Mesothelial cell of epicardium (in vitro differentiated cells): ENCODE data around the gene CRB3. TPM values are rescaled to one million over a fixed set of nuclear protein-coding genes. Genes with fewer than 3 reads are reported as not detected.

ENCODE experiments used
- DNase-seq, 2 experiments: peaks; one replicate each; pipeline ENCODE4 v3.0.0; 2021; ENCODE audit warnings: low spot score in 2 of 2; ENCODE audit not compliant: unreplicated experiment in 2 of 2
- H3K27ac Mint-ChIP-seq: 2 replicates; pipeline ENCODE4 v1.8.0; 2021; ENCODE audit warnings: mixed read lengths
- H3K27me3 Mint-ChIP-seq: 2 replicates; pipeline ENCODE4 v1.8.0; 2021; ENCODE audit warnings: low read depth, mixed read lengths
- H3K36me3 Mint-ChIP-seq: 2 replicates; pipeline ENCODE4 v1.8.0; 2021; ENCODE audit warnings: mixed read lengths
- H3K4me1 Mint-ChIP-seq: 2 replicates; pipeline ENCODE4 v1.8.0; 2021; ENCODE audit warnings: mixed read lengths
- H3K4me3 Mint-ChIP-seq: 2 replicates; pipeline ENCODE4 v1.8.0; 2021; ENCODE audit warnings: mild to moderate bottlenecking, moderate library complexity, mixed read lengths
- H3K9me3 Mint-ChIP-seq: 2 replicates; pipeline ENCODE4 v1.8.0; 2021; ENCODE audit warnings: mixed read lengths
- total RNA-seq: library from RNA; stranded (reverse); gene quantifications from 3 replicates; pipeline ENCODE4 v1.2.1, GENCODE V29; 2021
- TF ChIP-seq, protein P1 (sequence below): fragments of 200-600 bp; sonication (generic); IDR thresholded peaks from one replicate; pipeline ENCODE4 v1.5.0; 2021; ENCODE audit warnings: antibody characterized with exemption; ENCODE audit not compliant: unreplicated experiment

CRB3 gene
- total RNA-seq, 1 donor from 2014 or later = 20.6 TPM

- DNase-seq = no peak
- no peaks in the 10 kb centered on the region for H3K4me1 Mint-ChIP-seq
- H3K27ac Mint-ChIP-seq = no peak overlapping the region
- TF ChIP-seq, protein P1, sequence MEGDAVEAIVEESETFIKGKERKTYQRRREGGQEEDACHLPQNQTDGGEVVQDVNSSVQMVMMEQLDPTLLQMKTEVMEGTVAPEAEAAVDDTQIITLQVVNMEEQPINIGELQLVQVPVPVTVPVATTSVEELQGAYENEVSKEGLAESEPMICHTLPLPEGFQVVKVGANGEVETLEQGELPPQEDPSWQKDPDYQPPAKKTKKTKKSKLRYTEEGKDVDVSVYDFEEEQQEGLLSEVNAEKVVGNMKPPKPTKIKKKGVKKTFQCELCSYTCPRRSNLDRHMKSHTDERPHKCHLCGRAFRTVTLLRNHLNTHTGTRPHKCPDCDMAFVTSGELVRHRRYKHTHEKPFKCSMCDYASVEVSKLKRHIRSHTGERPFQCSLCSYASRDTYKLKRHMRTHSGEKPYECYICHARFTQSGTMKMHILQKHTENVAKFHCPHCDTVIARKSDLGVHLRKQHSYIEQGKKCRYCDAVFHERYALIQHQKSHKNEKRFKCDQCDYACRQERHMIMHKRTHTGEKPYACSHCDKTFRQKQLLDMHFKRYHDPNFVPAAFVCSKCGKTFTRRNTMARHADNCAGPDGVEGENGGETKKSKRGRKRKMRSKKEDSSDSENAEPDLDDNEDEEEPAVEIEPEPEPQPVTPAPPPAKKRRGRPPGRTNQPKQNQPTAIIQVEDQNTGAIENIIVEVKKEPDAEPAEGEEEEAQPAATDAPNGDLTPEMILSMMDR = no peak
- H3K9me3 Mint-ChIP-seq = peaks cover 8% of the 10 kb centered on the region
- H3K4me3 Mint-ChIP-seq = no peak overlapping the region
- no peaks in the 10 kb centered on the region for H3K36me3 Mint-ChIP-seq
- peaks cover 10% of the 10 kb centered on the region for H3K27me3 Mint-ChIP-seq
These were observed 27.9 kb downstream of the CRB3 start for GRCh38 chr19:6491802-6492592.

- no peak overlapping the region for H3K4me3 Mint-ChIP-seq
- H3K27me3 Mint-ChIP-seq = peaks cover 24% of the 10 kb centered on the region
- H3K27ac Mint-ChIP-seq = no peak overlapping the region
- H3K36me3 Mint-ChIP-seq = no peaks in the 10 kb centered on the region
- no peak for DNase-seq
- no peaks in the 10 kb centered on the region for H3K4me1 Mint-ChIP-seq
- TF ChIP-seq, protein P1 = no peak
- H3K9me3 Mint-ChIP-seq = peaks cover 8% of the 10 kb centered on the region
These were observed 30.5 kb downstream of the CRB3 start for GRCh38 chr19:6494438-6495036.

DNA sequence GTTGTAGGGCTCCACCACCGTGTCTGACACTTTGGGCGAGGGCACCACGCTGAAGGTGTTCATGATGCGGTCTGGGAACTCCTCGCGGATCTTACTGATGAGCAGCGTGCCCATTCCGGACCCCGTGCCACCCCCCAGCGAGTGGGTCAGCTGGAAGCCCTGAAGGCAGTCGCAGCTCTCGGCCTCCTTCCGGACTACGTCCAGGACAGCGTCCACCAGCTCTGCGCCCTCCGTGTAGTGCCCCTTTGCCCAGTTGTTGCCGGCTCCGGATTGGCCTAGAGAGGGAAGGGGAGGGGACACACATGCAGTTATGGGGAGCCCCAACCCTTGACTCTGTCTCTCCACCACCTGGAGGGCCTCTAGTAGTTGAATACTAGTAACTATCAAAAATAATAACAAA lies 31.9 kb downstream of the CRB3 start:
- Mint-ChIP-seq H3K27ac (no peak overlapping the region), H3K27me3 (peaks cover 32% of the 10 kb centered on the region), H3K36me3 (no peaks in the 10 kb centered on the region), H3K9me3 (peaks cover 8% of the 10 kb centered on the region), H3K4me3 (no peak overlapping the region), H3K4me1 (no peaks in the 10 kb centered on the region)
- TF ChIP-seq, protein P1 = no peak
- no peak for DNase-seq

- no peak overlapping the region for H3K27ac Mint-ChIP-seq
- TF ChIP-seq, protein P1 = no peak
These were observed 34.4 kb downstream of the CRB3 start for GRCh38 chr19:6498294-6499036.

GRCh38 chr19:6499052-6499790 lies 35.1 kb downstream of the CRB3 start:
- Mint-ChIP-seq H3K36me3 (no peaks in the 10 kb centered on the region), H3K9me3 (no peaks in the 10 kb centered on the region), H3K4me3 (no peak overlapping the region), H3K27ac (no peak overlapping the region), H3K4me1 (peaks cover 3% of the 10 kb centered on the region), H3K27me3 (peaks cover 57% of the 10 kb centered on the region)
- no peak for DNase-seq
- TF ChIP-seq, protein P1 = no peak

More at GRCh38 chr19:6498294-6499036, 34.4 kb downstream of the CRB3 start:
- DNase-seq = no peak
- H3K9me3 Mint-ChIP-seq = no peaks in the 10 kb centered on the region
- H3K4me3 Mint-ChIP-seq = no peak overlapping the region
- H3K36me3 Mint-ChIP-seq = no peaks in the 10 kb centered on the region
- peaks cover 3% of the 10 kb centered on the region for H3K4me1 Mint-ChIP-seq
- H3K27me3 Mint-ChIP-seq = peaks cover 53% of the 10 kb centered on the region
